PC-9 (cell line): ENCODE data around the gene FGFR2.

Source experiments
- CTCF ChIP-seq: fragments of 200-600 bp; sonication (generic); conservative IDR thresholded peaks from 2 replicates; pipeline ENCODE4 v1.6.1; 2017; ENCODE audit warnings: mixed run types, antibody characterized with exemption, mild to moderate bottlenecking, moderate library complexity
- EZH2 ChIP-seq: fragments of 200-600 bp; sonication (generic); IDR thresholded peaks from 2 replicates; pipeline ENCODE4 v1.8.0; 2017; ENCODE audit warnings: antibody characterized with exemption, low read depth

GRCh38 chr10:121578965-121579364, 19.3 kb downstream of the FGFR2 start:
- TF ChIP-seq CTCF (no peak), EZH2 (no peak)
